ENCODE results near the gene ATF6. TPM values are rescaled to one million over a fixed set of nuclear protein-coding genes. Genes with fewer than 3 reads are reported as not detected.

ATF6 gene
- total and polyA plus RNA-seq, 8 donors = 3.4 to 54.3 (median 13.5) TPM

GRCh38 chr1:161899091-161899490, 133.0 kb downstream of the ATF6 start:
- TF ChIP-seq POLR2A (IDR thresholded peaks at IDR 0.05) (no peak), CTCF (IDR thresholded peaks at IDR 0.05) (no peak), POLR2AphosphoS5 (IDR thresholded peaks at IDR 0.05) (no peak), EP300 (IDR thresholded peaks at IDR 0.05) (no peak)
- Histone ChIP-seq H3K4me1 (no peaks in the 10 kb centered on the region), H3K9me3 (no peaks in the 10 kb centered on the region), H3K36me3 (no peaks in the 10 kb centered on the region), H3K27me3 (no peaks in the 10 kb centered on the region), H3K27ac (no peak overlapping the region), H3K4me3 (no peak overlapping the region)
- intact Hi-C loops (cut with DNase I; ENCODE audit: low total_unique reads) = no loop called here
- DNase-seq = no peak
- WGBS, 5 donors = 74 to 86% (median 83%) methylated on average over 2 of the region's 2 CpGs

DNA sequence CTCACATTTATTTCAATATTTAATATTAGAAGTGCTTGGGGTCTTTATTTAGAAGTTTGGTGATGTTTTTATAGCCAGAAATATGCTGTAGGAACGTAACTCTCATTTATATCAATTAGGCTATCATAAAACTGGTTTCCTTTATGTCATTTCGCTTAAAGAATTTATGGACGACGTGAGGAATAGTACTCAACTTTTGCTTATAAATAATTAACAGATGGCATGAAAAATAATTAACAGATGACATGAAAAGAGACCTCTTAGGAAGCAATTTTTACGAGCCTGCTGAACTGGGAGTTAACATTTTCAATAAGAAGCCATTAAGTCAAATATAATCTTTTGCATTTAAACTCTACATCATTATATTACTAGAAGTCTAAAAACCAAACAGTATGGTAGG, 134.0 kb downstream of the ATF6 start:
- no peak for DNase-seq
- TF ChIP-seq CTCF (IDR thresholded peaks at IDR 0.05) = no peak
- no peak for TF ChIP-seq POLR2AphosphoS5 (IDR thresholded peaks at IDR 0.05)
- no peaks in the 10 kb centered on the region for H3K36me3 ChIP-seq
- H3K9me3 ChIP-seq = no peaks in the 10 kb centered on the region
- no peaks in the 10 kb centered on the region for H3K4me1 ChIP-seq
- no peaks in the 10 kb centered on the region for H3K27me3 ChIP-seq
- H3K27ac ChIP-seq = no peak overlapping the region
- 93 to 94% (median 93%) methylated on average over 5 of the region's 5 CpGs for WGBS, 5 donors
- intact Hi-C loops (cut with DNase I; ENCODE audit: low total_unique reads) = no loop called here
- no peak overlapping the region for H3K4me3 ChIP-seq

DNA sequence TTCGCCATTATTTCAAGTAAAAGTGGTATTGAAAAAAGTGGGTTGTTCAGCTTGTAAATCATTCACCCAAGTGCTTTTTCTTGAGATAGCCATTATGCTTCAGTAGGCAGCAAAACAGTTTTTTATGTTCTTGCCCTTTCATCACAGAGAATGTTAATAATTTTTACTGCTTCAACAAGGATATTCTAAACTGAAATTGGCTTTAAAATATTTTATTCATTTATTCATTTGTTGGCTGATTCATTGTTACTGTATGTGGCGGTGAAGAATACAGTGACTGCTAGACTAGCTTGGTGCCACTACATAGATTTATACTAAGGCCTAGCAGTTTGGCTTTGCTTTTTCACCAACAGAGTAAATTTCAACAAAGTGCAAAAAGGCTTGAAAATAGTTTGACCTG, 136.1 kb downstream of the ATF6 start:
- Histone ChIP-seq H3K27ac (no peak overlapping the region), H3K4me1 (no peaks in the 10 kb centered on the region), H3K36me3 (no peaks in the 10 kb centered on the region), H3K9me3 (no peaks in the 10 kb centered on the region), H3K4me3 (no peak overlapping the region), H3K27me3 (no peaks in the 10 kb centered on the region)
- TF ChIP-seq POLR2A (IDR thresholded peaks at IDR 0.05) (no peak), EP300 (IDR thresholded peaks at IDR 0.05) (no peak), POLR2AphosphoS5 (IDR thresholded peaks at IDR 0.05) (no peak), CTCF (IDR thresholded peaks at IDR 0.05) (no peak)
- WGBS, 5 donors = 95 to 98% (median 98%) methylated on average over 2 of the region's 2 CpGs
- no peak for DNase-seq
- intact Hi-C loops (cut with DNase I; ENCODE audit: low total_unique reads) = no loop called here

DNA sequence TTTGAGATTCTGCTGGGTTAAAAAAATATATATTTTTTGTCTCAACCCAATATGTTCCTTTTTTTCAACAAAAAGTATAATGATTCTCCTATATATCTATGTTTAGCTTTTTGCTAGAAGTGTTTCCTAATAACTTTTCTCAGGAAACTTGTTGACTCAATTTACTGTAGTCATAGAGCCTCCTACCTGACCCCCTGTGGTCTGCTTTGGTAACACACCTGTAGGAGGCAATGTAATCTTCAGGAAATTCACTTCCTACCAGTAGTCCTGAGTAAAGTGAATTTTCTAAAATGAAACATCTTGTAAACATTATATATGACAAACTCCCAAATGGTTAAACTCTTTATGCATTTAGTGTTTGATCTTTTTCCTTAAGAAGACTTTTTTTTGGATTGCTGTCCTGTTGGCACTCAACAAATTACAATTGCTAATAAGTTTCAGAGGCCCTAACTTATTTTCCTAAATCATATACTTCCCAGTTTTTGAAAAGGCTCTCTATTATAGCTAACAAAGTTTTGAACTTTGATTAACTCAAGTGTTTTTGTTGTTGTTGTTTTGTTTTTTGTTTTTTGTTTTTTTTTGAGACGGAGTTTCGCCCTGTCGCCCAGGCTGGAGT, 139.3 kb downstream of the ATF6 start:
- Histone ChIP-seq H3K4me1 (peaks cover 0 to 4% (median 0%) of the 10 kb centered on the region in 4 donors), H3K27ac (no peak overlapping the region), H3K27me3 (no peaks in the 10 kb centered on the region), H3K36me3 (peaks cover 0 to 4% (median 0%) of the 10 kb centered on the region in 4 donors), H3K9me3 (no peaks in the 10 kb centered on the region), H3K4me3 (no peak overlapping the region)
- WGBS, 5 donors = 96 to 100% (median 98%) methylated on average over 3 of the region's 3 CpGs
- DNase-seq = peak; percentile 38 to 54
- intact Hi-C loops (cut with DNase I; ENCODE audit: low total_unique reads) = no loop called here
- TF ChIP-seq CTCF (IDR thresholded peaks at IDR 0.05) (peak in 5 of 7 experiments; percentile 38 to 58 (median 53)), POLR2AphosphoS5 (IDR thresholded peaks at IDR 0.05) (no peak), POLR2A (IDR thresholded peaks at IDR 0.05) (no peak), EP300 (IDR thresholded peaks at IDR 0.05) (no peak)
